ENCODE results near the gene NUPR2. TPM values are rescaled to one million over a fixed set of nuclear protein-coding genes. Genes with fewer than 3 reads are reported as not detected.
A peak's percentile ranks its signal among the peaks of the same experiment; 100 is the strongest.
"Not testable (repeated sequence)": the region's sequence is repeated elsewhere in the genome, so short reads cannot be mapped to it uniquely, and the experiment has no call there.

Gene NUPR2
- total RNA-seq, 2 donors from 2014 or later: not detected

- ATAC-seq (replicated peaks): peak; percentile 90
- no peaks in the 10 kb centered on the region for H3K27me3 Mint-ChIP-seq
- no peak overlapping the region for H3K4me3 Mint-ChIP-seq
- peak overlapping the region; percentile 23 for H3K27ac Mint-ChIP-seq
- H3K4me1 Mint-ChIP-seq: peaks cover 5% of the 10 kb centered on the region
- H3K9me3 Mint-ChIP-seq: no peaks in the 10 kb centered on the region
- H3K36me3 Mint-ChIP-seq (ENCODE audit: low read depth): peaks cover 62% of the 10 kb centered on the region
These were observed 41.8 kb downstream of the NUPR2 start for GRCh38 chr7:56074371-56074791.

GRCh38 chr7:56066376-56066775, 49.8 kb downstream of the NUPR2 start:
- peaks cover 76% of the 10 kb centered on the region for H3K36me3 Mint-ChIP-seq (ENCODE audit: low read depth)
- H3K4me1 Mint-ChIP-seq: peaks cover 27% of the 10 kb centered on the region
- H3K27ac Mint-ChIP-seq; ATAC-seq (replicated peaks); H3K27me3 Mint-ChIP-seq; H3K4me3 Mint-ChIP-seq; H3K9me3 Mint-ChIP-seq: not testable (repeated sequence)

Other genes with a start within 250 kb of the NUPR2 start
- 1 to 10 TPM; 2.4 to 2.8 TPM for gene ZNF713, start 229.0 kb downstream of the NUPR2 start, total RNA-seq
- 10 to 100 TPM; 12.4 to 23.6 TPM for gene MRPS17, start 164.5 kb downstream of the NUPR2 start, total RNA-seq
- 10 to 100 TPM; 36.6 to 57.3 TPM for gene NIPSNAP2, start 151.8 kb downstream of the NUPR2 start, total RNA-seq
- gene PSPH, start 65.0 kb downstream of the NUPR2 start, total RNA-seq: 10 to 100 TPM in 1 of 2 donors, 1 to 10 TPM in 1; 8.3 to 25.4 TPM
- 100 to 1,000 TPM; 108 to 232 TPM for gene CCT6A, start 64.7 kb downstream of the NUPR2 start, total RNA-seq
- 10 to 100 TPM; 88.2 to 89.6 TPM for gene SUMF2, start 52.1 kb downstream of the NUPR2 start, total RNA-seq
- 1 to 10 TPM; 3.0 to 6.0 TPM for gene PHKG1, start 23.5 kb downstream of the NUPR2 start, total RNA-seq
- 100 to 1,000 TPM; 498 to 792 TPM for gene CHCHD2, start 9.9 kb downstream of the NUPR2 start, total RNA-seq

Data from activated T-helper 17 cell treated with anti-CD3 and anti-CD28 coated beads, Interleukin-2, amount 50 U/mL, for 72 hours (primary cell).